ENCODE measurements around the gene NECAP2.

Gene NECAP2

GRCh38 chr1:16440470-16441281, at the start of gene NECAP2:
TSS of gene NECAP2 (plus strand) at chr1:16440724. CDS start at chr1:16440762, 38 bp downstream.
- peak; percentile 80 to 93 for DNase-seq (ENCODE audit: low read depth in 2 of 2)

- no peak for DNase-seq (ENCODE audit: low read depth in 2 of 2)
Observed at GRCh38 chr1:16391411-16391810, 49.1 kb upstream of the NECAP2 start.

- no peak for DNase-seq (ENCODE audit: low read depth in 2 of 2)
Observed at GRCh38 chr1:16392740-16393569, 47.6 kb upstream of the NECAP2 start.

DNA sequence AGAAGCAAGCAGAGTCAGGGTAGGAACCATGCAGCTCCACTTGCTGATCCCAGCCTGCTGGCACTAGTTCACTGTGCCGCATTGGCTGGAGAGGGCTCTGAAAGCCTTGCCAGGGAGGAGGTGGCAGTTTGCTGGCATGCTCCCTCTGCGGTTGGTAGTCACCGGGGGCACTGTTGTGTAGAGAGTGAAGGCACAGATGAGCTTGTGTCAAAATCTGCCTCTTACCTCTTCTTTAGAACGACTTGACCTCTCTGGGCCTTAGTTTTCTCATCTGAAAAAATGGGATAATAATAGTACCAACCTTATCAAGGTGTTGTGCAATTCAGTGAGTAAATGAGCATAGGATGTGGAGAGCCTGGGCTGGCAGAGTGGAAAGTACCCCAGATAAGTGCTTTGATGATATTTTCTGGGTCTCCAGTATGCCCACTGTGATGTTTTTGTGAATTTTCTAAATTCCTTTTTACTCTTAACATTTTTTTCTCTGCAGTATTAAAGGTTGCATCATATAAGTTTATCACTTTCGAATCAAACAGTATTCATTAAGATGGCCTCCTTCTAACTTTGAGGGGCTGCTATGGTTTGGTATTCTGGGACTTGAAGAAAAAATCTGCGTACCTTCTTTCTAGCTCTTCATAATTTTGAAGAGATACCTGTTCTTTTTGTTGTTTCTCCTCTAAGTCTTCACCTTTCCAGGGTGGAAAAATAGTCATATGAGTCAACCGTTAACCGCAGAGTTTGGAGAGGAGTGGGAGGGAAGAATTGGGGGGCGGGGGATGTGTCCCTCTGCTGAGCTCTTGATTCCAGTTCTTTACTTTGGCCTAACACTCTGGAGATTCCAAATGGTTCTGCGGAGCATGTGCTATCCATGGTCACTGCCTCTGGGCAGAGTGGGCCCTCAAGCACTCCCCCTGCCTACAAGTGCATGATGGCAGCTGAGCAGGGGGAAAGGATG, 46.7 kb upstream of the NECAP2 start:
- DNase-seq (ENCODE audit: low read depth in 2 of 2), result no peak

GRCh38 chr1:16394977-16395376, 45.5 kb upstream of the NECAP2 start:
- DNase-seq (ENCODE audit: low read depth in 2 of 2), result no peak

DNA sequence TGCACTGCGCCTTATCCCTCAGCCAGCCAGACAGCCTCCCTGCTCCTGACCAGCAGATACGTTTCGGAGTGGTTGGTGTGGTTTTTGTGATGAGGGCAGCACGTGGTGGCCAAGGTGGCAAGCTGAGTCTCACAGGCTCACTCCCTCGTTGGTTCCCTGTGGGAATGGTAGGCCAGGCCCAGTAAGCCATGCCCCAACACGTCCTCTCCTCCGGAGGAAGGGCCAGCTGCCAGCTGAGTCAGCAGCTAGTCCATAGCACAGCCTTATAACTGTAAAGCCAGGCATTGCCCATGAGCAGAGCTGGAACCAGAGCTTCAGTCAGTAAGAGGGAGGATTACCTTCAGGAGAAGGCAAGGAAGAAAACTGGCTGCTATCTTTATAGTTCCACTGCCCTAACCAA, 43.9 kb upstream of the NECAP2 start:
- no peak for DNase-seq (ENCODE audit: low read depth in 2 of 2)

DNA sequence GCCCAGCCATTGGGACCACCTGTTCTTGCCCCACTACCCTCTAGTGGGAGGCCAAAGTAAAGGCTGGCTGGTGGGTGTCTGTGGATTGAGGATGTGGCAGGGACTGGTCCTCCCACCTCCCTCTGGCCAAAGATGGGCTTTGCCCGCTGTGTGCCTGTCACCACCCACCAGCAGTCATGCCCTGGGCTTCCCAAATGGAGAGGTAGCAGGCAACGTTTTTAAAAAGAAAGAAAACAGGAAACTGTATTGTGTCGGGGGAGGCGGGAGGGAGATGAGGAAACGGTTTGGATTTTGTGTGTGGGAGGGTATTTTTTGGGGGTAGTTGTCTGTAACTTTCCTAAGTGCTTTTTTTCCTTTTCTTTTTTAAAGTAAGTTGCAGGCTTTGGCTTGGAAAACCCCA, 43.4 kb upstream of the NECAP2 start:
- DNase-seq (ENCODE audit: low read depth in 2 of 2), result no peak

DNA sequence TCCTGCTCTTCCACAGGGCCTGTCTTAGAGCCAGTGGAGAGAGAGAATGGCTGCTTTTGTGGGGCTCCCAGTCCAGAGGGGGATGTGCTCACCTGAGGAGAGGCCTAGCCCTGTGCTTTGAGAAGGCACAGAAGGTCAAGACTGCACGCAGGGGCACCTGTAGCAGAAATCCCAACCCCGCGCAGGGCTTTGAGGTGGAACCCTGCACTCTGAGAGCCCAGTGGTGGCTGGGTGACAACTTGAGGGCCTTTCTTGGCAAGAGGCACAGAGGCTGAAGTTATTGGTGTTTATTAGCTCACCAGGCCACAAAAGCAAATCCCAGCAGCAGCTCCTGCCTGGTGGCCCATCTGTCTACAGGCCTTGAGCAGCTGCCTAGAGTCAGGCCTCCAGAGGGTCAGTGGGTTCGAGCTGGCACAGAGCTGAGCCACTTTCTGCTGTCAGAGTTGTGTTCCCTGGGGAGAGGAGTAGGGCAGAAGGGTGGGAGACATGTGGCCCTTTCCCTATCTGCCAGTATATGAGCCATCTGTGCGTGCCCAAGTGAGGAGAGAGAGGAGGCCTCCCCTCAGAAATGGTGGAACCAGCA, 42.1 kb upstream of the NECAP2 start:
- DNase-seq (ENCODE audit: low read depth in 2 of 2), result no peak

DNA sequence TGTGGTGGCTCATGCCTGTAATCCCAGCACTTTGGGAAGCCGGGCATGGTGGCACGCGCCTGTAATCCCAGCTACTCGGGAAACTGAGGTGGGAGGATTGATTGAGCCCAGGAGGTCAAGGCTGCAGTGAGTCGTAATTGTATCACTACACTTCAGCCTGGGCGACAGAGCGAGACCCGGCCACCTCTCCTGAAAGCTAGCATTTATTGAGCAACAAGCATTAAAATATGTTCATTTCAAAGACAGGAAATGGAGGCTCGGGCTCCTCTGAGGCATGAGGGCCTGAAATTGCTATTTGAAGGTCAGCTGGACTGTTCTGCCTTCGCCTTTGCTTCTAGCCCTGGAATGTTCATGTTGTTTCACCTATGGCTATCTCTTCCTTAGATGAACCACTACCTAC, 37.8 kb upstream of the NECAP2 start:
- DNase-seq (ENCODE audit: low read depth in 2 of 2), result no peak

GRCh38 chr1:16405441-16405840, 35.1 kb upstream of the NECAP2 start:
- no peak for DNase-seq (ENCODE audit: low read depth in 2 of 2)

DNA sequence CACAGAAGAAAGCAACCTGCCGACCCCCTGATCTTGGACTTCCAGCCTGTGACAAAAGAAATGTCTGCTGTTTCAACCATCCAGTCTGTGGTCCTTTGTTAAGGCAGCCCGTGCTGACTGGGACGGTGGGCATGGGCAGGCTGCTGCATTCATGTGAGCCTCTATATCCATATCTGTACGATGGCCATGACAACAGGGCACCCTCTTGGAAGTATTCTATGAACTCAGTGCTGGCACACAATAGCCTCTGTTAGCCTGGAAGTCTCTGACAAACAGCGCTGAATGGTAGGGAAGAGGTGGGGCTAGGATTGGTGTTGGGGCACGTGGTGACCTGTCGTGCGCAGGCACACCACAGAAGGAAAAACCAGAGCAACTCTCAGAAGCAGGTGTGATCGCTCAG, 33.7 kb upstream of the NECAP2 start:
- no peak for DNase-seq (ENCODE audit: low read depth in 2 of 2)

- no peak for DNase-seq (ENCODE audit: low read depth in 2 of 2)
Observed at GRCh38 chr1:16409536-16410152, 30.9 kb upstream of the NECAP2 start.

DNA sequence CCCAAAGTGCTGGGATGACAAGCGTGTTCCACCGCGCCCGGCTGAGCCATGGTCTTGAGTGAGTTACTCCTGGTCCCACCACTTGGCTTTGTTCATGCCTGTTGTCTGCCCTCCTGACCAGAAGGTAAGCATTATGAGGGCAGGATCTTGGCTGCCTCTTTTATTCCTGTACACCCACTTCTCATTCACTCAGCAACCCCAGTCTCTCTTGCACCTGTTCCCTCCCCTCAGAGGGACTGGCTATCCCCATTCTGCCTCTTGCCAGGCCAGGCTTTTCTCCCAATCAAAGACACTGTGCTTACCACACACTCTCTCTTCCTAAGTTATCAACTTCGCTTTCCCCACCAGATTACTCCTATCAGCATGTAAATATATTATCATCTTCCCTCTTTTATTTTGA, 29.7 kb upstream of the NECAP2 start:
- no peak for DNase-seq (ENCODE audit: low read depth in 2 of 2)

DNA sequence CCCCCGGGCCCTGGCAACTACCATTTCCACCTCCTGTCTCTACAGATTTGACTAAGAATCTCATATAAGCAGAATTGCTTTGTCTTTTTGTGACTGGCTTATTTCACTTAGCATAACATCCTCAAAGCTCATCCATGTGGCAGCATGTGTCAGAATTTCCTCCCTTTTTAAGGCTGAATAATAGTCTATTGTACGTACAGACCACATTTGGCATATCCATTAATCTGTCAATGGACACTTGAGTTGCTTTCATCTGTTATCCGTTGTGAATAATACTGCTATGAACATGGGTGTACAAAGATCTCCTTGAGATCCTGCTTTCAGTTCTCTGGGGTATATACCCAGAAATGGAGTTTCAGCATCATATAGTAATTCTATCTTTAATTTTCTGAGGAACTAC, 27.3 kb upstream of the NECAP2 start:
- no peak for DNase-seq (ENCODE audit: low read depth in 2 of 2)

DNA sequence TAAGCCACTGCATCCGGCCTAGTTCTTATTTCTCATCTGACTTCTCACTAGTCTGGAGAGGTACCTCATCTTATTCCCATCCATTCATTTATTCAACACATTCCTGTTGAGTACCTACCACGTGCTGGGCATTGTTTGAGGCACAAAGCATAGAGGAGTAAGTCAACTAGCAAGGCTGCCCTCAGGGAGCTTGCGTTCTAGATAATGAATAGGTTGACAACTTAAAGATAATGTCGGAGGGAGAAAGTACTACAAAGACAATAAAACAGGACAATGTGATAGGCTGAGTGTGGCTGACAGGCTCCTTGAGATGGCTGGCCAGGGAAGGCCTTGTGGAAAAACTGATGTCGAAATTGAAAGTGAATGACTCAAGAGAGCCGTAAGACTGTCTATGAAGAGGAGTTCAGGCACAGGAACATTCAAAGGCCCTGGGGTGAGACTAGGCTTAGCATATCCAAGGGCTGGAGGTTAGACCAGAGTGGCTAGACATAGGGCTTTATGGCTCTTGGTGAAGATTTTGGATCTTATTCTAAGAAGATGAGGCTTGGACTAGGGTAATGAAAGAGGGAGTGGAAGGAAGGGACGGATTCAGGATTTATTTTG, 21.6 kb upstream of the NECAP2 start:
- DNase-seq (ENCODE audit: low read depth in 2 of 2), result no peak

- peak in 1 of 2 donors; percentile 21 for DNase-seq (ENCODE audit: low read depth in 2 of 2)
Observed at GRCh38 chr1:16420424-16421118, 20.0 kb upstream of the NECAP2 start.

- DNase-seq (ENCODE audit: low read depth in 2 of 2), result no peak
Observed at GRCh38 chr1:16421201-16421600, 19.3 kb upstream of the NECAP2 start.

DNA sequence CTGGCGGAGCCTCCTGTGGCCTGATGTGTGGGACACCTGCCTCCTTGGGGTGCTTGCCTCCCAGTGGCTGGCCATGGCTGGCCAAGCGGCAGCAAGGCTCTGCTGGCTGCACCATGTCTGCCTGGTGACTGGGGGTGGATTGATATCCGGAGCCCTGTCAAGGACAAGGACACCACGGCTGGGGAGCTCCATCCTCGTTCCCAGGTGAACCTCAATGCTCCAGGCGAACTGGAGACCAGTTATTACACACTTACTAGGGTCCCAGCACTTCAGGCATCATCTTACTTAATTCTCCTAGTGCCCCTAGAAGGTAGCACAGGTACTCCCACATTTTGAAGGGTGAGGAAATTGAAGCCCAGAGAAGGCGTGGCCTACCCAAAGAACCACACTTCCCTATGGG, 18.5 kb upstream of the NECAP2 start:
- no peak for DNase-seq (ENCODE audit: low read depth in 2 of 2)

GRCh38 chr1:16425125-16426025, 15.1 kb upstream of the NECAP2 start:
- DNase-seq (ENCODE audit: low read depth in 2 of 2), result no peak

All from activated CD8-positive, alpha-beta memory T cell treated with anti-CD3 and anti-CD28 coated beads for 4 hours (primary cell).